GM12891 (cell line): Measurements from ENCODE around the gene ANO9.

Experiments used
- PAX5 ChIP-seq: IDR thresholded peaks from 2 replicates; pipeline ENCODE4 v1.6.1; 2011; ENCODE audit warnings: low read length, moderate library complexity, mild to moderate bottlenecking; ENCODE audit not compliant: insufficient read depth, severe bottlenecking
- POLR2A ChIP-seq: IDR thresholded peaks from 2 replicates; pipeline ENCODE4 v1.6.1; 2011; ENCODE audit warnings: low read depth, low read length, control low read depth
- POLR2AphosphoS5 ChIP-seq: IDR thresholded peaks from 2 replicates; pipeline ENCODE4 v1.6.1; 2011; ENCODE audit warnings: low read depth, low read length, control low read depth
- POU2F2 ChIP-seq: IDR thresholded peaks from 2 replicates; pipeline ENCODE4 v1.6.1; 2011; ENCODE audit warnings: low read depth, mild to moderate bottlenecking, control low read depth, low read length, moderate library complexity
- SPI1 ChIP-seq: IDR thresholded peaks from 2 replicates; pipeline ENCODE4 v1.6.1; 2011; ENCODE audit warnings: low read depth, low read length, control low read depth
- TAF1 ChIP-seq: IDR thresholded peaks from 2 replicates; pipeline ENCODE4 v1.6.1; 2011; ENCODE audit warnings: low read depth, low read length, control low read depth

DNA sequence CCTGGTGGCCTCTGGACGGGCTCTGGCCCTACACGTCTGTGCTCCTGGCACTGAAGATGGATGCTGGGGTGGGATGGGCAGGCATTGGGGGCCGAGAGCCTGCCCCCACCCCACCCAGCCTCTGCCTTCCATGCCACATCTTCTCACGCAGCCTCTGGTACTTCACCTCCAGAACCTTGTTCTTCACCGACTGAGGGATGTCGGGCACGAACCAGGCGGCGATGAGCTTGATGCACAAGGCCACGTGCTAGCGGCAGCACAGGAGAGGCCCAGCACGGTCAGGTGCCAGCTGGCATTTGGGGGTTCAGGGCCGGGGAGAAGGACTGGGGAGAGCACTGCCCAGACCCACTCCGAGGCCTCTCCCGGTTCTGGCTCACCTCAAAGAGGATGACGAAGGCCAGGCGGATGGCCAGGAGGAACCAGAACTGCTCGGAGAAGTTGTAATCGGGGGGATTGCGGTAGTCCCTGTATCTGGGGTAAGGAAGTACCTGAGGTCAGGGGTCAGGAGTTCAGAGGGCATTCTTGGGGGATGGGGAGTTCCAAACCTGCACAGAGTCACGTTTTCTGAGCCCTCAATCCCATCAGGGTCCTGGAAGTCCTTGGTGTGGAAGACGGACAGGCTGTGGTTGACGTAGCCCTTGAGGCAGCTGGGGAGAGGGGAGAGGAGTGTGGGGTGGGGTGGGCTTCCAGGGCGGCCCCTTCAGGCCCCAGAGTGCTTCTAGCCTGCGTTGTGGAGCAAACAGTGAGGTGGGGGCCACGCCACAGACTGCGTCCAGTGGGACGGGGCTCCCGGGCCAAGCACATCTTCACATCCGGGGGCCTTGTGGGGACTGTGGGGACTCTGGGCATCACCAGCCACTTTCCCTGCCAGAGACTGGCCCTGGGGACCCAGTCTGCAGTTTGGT lies 23.2 kb downstream of the ANO9 start:
- TF ChIP-seq POLR2A (no peak), TAF1 (no peak), POLR2AphosphoS5 (no peak), SPI1 (no peak), POU2F2 (no peak), PAX5 (no peak)
